NCI-H510A treated with DMSO at 0.1 percent for 48 hours (cell line): ENCODE measurements around the gene BOC.

ENCODE experiments used
- DNase-seq: peaks from one replicate; lab custom pipeline; 2025; lab: John Stamatoyannopoulos, UW

BOC gene

DNA sequence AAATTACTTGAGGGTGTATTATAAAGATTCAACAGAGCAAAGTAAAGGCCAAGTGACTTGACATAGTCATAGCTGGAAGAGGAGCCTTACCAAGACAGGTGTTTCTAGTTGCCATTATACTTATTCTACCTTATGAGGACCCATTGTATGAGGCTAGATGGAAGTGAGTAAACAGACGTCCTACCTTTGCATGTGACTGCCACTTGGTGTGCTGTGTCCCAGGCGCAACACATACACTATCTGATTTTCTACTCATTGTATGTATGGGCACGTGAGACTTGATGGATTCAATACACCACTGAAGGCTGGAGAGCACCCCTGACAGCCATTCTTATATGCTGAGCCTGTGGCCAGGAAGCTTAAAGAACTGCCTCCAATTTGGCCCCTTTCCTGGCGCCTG lies 40.5 kb downstream of the BOC start:
- no peak for DNase-seq

DNA sequence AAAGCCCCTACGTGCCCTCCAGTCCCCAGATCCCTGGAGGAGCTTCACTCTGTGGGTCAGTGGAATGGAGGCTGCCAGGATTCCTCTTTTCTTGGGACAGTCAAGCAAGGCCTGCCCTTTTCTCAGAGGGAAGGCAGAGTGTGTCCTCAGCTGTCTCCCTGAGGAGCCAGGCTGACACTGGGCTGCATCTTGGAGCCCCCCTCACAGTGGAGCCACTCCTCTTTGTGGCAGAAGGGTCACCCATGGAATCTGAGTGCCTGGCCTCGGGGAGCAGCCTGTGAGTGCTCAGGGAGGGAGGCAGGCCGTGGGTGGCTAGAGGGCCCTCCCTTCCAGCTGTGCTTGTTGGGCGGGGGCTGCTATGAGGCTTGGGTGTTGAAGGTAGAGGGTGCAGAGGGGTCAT lies 41.2 kb downstream of the BOC start:
- no peak for DNase-seq

DNA sequence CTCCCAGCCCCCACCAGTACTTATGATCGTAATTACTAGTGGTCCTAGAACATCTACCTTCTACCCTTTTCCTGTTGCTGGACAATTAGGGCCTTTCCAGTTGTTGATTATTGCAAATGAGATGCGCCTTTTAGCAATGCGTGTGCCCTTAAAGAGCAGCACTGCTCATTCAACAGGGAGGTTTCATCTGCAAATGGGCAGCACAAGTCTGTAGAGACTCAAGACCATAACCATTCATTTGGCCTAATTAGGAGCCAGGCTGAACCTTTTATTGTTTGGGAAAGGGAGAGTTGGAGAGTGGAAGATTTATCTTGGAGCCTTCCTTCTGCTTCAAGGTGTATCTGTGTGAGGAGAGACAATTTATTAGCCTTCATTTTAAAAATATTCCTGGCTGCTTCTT lies 42.3 kb downstream of the BOC start:
- DNase-seq = no peak

DNA sequence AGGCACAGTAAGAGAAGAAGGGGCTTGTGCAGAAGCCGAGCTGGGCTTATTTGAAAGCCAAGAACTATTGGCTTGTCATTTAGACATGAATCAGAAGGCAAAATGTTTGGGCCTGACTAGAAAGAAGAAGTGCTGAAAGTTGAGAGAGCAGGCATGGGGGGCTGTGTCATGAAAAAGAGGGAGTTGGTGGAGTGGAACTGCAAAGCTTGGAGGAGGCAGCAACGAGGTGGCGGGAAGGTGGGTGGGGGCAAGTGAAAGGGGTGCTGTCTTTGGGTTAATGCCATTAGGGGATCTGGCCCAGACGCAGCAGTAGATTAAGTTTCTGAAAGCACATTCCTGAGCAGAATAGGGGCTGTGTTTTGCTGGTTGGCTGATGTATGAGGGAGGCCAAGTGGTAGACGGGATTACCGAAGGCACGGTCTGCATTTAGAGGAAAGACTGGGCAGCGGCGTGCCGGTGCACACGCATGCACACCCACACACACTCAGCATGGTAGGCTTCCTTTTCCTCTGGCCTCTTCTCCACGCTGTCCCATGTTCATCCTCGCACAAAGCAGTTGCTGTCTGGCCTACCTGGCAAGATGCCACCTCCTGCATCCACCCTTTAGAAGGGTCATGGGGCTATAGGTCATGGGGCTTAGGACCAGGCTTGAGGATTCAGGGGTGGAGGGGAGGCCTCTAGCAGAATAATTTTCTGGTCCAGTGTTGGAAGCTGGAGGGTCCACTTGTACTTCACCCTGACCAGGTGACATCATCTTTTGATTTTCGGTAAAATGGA lies 43.0 kb downstream of the BOC start:
- DNase-seq = no peak

DNA sequence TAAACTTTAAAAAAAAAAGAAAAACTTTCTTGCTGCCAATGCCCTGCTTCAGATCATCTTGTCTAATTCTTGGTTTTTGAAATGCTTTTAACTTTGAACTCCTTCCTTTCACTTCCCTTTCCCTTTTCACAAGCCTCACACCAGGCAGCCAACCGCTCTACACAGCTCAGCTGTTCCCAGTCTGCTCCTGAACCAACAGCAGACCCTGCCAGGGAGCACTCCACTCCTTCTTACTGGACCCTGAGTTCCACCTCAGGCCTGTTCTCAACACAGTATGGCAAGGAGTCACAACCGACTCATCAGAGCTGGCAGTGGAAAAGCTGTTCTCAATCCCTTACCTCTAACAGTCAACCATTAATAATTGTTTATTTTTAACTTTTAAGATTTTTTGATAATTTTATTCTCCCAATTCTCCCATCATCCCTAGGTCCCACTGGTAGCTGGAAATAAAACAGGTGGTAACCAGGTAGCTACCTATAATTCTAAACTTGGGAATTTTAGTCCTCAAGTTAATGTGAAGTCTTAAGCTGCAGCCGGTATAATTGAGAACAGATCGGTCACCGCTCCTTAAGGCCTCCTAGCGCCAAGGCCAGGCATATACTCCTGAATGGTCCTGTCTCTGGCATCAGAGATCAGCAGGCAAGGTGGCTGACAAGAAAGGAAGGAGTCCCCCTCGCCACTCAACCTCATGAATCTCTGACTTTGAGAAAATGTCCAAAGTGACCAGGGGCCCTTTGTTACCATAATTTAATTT lies 43.9 kb downstream of the BOC start:
- no peak for DNase-seq

DNA sequence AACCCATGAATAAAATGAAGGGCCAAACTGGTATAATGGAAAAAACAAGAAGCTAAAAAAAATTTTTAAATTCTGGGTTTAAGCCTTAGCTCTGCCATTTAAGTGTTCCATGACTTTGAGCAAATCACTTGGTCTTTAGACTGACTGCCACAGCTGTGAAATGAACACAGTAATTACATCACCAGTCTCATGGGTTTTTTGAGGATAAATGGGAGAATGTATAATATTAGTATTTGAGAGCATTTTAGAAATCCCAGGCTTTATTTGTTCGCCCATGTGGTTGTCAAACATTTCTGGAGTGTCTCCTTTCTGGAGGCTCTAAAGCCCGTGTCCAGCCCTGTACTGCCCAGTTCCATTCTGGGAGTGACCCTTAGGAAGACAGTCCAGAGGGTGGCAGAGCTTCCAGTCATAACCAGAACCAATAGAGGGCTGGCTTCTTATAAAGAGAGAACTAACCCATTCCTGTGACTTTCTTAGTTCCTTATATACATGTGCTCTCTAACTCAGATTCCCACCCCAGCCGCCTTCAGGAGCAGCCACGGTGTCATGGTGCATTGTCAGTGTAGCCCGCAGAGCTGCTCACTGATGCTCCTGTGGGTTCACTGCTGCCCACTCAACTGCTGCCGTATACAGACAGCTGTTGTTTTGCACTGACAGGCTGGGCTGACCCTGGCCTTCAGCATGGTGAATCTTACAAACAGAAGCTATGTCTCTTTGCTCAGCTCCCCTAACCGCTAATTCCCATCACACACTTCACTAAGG lies 44.7 kb downstream of the BOC start:
- no peak for DNase-seq

DNA sequence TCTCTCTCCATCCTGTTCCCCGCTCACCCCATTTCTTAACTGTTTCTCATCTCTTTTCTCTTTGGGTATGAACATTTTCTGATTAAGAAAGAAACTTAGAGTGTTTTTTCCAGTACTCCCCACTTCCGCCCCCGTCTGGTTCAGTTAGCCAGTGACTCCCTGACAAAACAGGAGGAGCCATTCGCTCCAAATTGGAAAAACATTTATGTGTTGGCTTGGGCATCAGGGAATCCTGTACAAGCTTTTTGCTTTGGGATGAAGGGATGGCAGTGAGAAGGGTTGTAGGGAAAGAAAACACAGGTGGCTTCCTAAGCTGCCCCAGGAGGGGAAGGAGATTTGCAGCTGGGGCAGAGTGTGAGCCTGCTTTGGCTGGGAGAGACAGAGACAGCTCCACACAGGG lies 47.0 kb downstream of the BOC start:
- no peak for DNase-seq

DNA sequence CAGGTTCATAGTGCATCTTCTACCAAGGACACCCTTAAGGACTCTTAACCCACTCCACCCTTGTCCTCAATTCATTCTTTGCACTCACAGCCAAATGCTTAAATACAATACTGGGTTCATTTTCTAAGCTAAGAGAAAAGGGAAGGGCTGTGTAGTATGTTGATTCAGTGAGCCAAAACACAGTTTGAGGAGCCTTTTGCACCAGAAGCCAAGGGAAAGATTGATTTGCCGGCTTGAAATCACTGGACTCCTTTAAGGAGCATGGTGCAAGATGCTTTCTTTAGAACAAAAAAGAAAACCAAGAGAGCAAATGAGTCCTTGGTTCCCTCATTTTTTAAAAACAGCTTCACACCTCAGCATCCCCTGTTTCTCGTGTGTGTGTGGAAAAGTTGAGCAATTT lies 47.8 kb downstream of the BOC start:
- no peak for DNase-seq

DNA sequence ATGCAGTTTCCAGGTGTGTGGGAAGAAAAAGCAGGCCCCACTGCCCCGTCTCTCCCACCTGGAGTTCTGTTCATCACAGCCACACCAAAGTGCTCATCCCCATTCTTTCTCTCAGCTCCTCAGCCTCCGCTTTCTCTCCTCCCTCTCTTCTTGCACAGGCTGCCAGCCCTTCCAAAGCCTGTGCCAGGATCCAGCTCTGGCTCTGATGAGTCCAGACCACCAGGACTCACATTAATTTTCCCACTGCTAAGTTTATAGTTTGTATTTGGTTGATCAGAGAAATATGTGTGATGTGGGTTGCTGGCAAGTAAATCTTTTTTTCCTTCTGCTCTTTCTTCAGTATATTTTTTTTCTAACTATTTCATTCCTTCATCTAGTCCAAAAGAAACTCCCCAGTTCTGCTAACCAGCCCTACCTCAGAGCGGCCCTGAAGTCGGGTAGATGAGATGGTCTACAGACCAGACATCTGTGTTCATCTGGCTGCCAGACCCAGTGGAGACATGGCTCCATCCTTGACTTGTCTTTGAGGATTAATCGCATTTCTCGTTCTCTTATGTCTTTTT lies 49.8 kb downstream of the BOC start:
- no peak for DNase-seq

DNA sequence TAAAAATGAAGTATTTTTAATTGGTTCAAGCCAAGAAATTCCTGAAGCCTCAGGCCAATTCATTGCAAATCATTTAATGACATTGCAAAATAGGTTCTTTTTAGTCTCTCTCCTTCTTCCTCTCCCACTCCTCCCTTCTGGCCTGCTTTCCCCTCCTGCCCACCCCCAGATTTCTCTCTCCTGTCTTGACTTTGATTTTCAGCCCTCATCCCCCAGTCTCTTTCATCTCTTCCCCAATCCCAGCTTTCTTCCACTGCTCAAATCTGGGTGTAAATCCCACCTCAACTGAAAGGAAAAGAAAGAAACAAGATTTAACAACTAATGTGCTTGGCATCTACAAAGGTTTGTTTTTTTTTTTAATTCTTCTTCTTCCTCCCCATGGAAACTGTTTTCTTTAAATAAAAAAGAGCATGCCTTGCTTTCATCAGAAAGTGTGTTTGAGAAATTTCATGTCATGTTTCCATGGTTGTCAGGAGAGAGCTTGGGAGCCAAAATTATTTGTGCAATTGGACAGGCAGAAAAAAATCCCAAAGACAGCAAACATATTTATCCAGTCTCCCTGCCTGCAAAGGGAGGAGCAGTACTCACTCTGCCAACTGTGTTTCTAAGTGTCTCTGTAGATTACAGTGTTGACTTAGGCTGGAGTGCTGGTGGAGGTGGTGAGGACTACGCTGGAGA lies 50.4 kb downstream of the BOC start:
- DNase-seq = peak; percentile 56

DNA sequence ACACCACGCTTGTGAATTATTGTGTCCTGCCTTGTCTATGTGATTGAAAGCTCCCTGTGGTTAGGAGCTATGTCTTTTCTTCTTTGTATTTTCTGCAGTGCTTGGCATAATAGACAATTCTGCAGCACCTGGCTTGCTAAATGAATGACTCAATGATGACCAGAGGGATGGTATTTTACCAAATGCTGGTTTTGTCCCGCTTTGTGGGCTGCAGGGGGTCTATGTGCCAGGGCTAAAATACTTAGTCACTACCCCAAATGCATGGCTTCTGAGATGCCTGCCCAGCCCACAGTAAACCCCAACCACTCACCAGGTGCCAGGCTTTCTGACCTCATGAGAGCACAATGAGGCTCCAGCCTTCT lies 50.9 kb downstream of the BOC start:
- no peak for DNase-seq

DNA sequence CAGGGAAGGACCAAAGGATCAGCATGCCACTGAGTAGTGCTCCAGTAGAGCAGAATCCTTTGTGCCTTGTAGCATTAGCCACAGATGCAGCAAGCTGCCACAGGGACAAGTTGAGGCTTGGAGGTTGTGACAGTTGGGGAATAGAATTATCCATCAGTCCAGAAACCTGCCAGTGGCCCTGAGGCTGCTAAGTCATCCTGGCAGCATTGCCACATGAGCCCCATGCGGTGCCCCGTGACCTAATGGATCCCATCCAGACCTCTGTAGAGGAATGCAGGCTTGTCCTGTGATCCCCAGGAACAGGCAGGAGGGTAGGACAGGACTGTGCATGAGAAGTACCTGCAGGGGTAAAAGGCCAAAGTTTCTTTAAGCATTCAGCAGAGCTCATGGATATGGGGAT lies 51.7 kb downstream of the BOC start:
- DNase-seq = no peak

DNA sequence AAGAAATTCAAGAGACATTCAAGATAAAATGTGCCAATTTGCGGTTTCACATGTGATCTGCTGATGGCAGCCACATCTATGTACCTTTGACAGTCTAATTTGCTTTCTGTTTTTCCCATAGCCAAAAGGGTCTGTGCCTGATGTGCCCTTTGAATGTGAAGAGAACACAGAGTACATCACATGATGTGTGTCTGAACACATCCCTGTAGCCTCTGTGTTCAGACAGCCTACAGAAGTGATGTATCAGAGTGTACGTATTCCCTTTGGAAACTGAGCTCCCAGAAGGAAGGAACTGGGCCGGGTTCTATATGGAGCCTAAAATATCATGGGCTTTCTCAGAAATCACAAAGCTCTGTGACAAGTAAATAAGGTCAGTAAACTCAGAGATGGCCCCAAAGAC lies 52.4 kb downstream of the BOC start:
- no peak for DNase-seq

DNA sequence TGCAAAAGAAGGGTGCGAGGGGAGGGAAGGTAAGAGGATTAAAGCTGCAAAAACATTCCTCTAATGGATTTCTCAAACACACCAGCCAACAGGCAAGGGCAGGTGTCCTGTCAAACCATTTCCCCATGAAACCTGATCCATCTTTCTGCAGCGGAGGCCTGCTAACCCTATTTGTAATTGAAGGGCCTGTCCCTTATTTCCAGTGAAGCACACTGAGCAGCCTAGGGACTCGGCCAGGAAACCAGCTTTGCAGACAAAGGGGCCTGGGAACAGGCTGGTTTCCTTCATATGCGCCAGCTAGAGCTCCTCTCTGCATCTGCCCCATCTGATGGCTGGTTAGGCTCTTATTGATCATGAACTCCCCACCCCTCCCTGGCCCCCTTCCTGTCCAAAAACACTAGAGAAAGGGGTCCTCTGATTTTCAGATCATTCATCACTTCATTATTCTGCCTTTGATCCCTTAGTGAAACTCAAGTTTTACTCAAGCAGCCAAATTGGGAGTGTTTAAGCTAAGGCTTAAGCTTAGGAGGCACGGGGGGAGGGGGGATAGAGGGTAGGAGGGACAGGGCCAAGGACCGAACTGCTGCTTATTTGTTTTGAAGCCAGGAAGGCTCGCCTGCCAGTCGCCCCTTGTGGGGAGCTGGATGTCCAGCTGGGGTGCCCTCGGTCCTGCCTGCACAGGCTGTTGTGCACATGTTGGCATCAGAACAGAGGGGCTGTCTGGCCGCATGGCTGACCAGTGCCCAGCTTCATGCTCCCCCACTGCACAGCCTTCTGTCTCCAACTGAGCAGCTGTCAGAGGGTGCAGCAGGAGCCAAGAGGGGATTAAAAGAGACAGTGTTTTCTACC lies 53.1 kb downstream of the BOC start:
- peak; percentile 80 for DNase-seq

DNA sequence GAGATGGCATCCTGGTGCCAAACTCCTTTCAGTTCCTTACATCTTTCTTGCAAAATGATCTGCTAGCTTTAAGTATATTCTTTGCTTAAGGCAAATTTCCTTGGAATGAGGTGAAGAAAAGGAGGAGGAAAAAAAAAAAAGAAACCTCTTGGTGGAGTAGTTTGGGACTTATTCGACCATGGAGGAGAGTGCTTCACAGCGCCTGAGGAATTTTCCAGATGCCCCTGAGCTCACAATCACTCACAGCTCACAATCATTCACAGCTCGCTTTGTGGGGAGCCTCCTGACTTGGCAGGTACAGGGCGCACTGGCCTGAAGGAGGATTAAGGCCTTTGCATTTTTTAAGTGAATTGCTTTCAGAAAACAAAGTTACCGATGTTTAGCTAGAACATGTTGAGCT lies 53.9 kb downstream of the BOC start:
- DNase-seq = no peak

DNA sequence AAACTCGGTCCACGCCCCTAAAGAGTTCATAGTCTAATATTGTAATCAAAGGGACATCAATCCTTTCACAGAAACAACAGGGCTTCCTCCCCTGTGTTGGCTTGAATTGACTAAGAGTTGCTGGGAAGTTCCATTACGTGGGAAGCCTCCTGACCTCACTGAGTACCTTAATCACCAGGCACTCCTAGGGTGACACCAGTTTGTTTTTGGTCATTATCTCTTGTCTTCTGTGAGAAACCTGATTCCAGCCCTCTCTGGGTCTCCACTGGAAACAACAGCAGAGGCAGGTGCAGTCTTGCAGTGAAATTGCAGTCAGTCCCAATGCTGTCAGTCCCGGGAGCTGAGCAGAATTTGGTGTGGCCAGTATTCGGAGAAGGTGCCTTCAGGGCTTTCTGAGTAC lies 55.4 kb downstream of the BOC start:
- peak; percentile 74 for DNase-seq

DNA sequence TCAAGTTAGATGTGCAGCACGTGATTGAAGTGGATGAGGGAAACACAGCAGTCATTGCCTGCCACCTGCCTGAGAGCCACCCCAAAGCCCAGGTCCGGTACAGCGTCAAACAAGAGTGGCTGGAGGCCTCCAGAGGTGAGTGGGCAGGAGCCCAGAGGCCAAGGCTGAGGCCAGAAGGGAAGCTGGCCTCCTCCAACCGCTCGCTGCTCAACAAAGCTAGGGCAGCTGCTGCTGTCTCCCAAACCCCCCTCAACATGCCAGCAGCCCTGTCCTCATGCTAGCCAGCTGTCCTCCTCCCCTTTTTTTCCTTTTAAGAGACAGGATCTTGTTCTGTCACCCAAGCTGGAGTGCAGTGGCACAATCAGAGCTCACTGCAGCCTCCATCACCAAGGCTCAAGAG lies 57.0 kb downstream of the BOC start:
- no peak for DNase-seq

DNA sequence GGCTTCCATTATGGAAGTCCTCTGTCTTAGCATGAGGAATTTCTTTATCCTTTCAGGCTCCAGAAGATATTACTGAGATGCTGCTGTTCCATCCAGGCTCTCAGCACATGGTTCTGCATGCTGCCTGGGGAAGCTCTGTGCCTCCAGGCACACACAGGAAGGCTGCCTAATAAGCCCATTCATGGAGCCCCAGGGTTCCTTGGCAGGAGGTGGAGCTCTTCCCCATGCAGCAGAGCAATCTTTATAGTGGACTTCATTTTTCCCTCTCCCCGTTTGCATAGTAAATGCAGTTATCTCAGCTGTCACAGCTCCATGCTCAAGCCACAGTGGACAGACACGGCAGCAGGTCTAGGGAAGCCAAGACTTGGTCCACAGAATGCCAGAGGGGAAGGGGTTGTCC lies 57.6 kb downstream of the BOC start:
- no peak for DNase-seq

DNA sequence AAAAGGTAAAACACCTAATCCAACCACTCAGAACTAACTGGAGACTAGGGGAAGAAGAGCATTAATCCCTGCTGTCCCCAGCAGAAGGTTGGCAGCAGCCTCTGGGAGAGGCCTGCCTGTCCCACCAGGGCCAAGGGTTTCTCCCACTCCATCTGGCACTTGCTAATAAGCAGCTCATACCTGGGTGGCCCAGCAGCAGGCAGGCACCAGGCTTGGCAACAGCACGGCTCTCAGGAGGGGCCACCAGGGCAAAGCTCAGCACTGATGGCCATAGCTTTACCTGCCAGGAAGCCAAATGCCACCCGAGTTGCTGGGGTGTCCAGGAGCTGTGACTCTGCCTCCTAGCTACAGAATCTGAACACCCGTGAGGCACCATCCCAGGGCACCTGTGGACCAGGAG lies 58.3 kb downstream of the BOC start:
- no peak for DNase-seq

DNA sequence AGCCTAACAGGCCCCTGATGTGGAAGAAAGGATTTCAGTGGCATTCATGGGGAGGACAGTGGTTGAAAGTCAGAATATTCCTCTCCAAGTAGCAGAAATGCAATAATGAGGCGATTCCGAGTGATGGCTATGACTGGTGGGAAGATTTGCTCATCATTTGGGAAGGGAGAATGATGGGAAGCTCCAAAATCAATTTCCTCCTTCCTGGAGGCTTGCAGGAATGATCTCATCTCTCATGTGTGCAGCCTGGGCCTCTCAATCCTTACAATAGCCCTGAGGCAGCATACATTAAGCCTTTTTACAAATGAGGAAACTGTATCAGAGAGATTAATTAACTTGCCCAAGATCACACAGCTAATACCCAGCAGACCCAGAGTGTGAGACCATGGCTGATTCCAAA lies 58.7 kb downstream of the BOC start:
- no peak for DNase-seq

DNA sequence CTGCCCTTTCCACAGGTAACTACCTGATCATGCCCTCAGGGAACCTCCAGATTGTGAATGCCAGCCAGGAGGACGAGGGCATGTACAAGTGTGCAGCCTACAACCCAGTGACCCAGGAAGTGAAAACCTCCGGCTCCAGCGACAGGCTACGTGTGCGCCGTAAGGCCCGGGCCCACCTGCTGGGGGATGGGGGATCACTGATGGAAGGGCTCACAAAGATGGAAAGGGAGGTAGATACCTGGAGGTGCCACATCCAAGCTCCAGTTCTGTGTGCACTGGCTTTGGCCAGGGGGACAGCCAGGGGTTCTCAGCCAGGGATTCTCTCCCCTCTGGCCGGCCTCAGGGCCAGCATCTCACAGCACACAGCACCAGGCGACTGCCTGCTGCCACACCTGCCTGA lies 59.4 kb downstream of the BOC start:
- no peak for DNase-seq
